GM12878 (cell line): ENCODE results near the gene GLMP. TPM values are rescaled to one million over a fixed set of nuclear protein-coding genes. Genes with fewer than 3 reads are reported as not detected.
A peak's percentile ranks its signal among the peaks of the same experiment; 100 is the strongest.

ENCODE experiments used
- BACH1 ChIP-seq: fragments of 450-650 bp; IDR thresholded peaks from 2 replicates; pipeline ENCODE4 v1.6.1; 2017; ENCODE audit warnings: mild to moderate bottlenecking, borderline replicate concordance
- BMI1 ChIP-seq: fragments of 450-650 bp; IDR thresholded peaks from 2 replicates; pipeline ENCODE4 v1.6.1; 2016; ENCODE audit warnings: mild to moderate bottlenecking, moderate library complexity, borderline replicate concordance
- CBX5 ChIP-seq: sonication (generic); IDR thresholded peaks from 2 replicates; pipeline ENCODE4 v1.6.1; 2016; ENCODE audit warnings: low read depth, moderate library complexity, mild to moderate bottlenecking, inconsistent platforms
- CTCF ChIP-seq, 3 experiments: IDR thresholded peaks in 2 of 3; conservative IDR thresholded peaks in 1 of 3; 2 replicates each; pipeline ENCODE4 v1.5.1; 2011; ENCODE audit warnings: low read depth in 3 of 3, low read length in 3 of 3, mild to moderate bottlenecking in 3 of 3, control low read depth in 2 of 3, moderate library complexity in 2 of 3, inconsistent platforms in 1 of 3, mixed read lengths in 1 of 3; ENCODE audit not compliant: control insufficient read depth in 2 of 3, insufficient read depth in 1 of 3; ENCODE audit errors: extremely low read depth in 1 of 3
- E2F4 ChIP-seq: IDR thresholded peaks from 2 replicates; pipeline ENCODE4 v1.6.1; 2012; ENCODE audit warnings: low read depth, low read length, improper control_type of control experiment
- IRF3 ChIP-seq: fragments of 450-650 bp; IDR thresholded peaks from 2 replicates; pipeline ENCODE4 v1.6.1; 2014; ENCODE audit warnings: mild to moderate bottlenecking
- KDM1A ChIP-seq: fragments of 200-600 bp; sonication (generic); IDR thresholded peaks from 2 replicates; pipeline ENCODE4 v1.6.1; 2016; ENCODE audit warnings: borderline replicate concordance
- MLLT1 ChIP-seq: fragments of 450-650 bp; IDR thresholded peaks from 2 replicates; pipeline ENCODE4 v1.6.1; 2016; ENCODE audit warnings: mild to moderate bottlenecking
- NR2C2 ChIP-seq: IDR thresholded peaks from 2 replicates; pipeline ENCODE4 v1.6.1; 2011; ENCODE audit warnings: borderline replicate concordance, low read depth; ENCODE audit not compliant: control insufficient read depth, insufficient read length
- PAX5 ChIP-seq: IDR thresholded peaks from 2 replicates; pipeline ENCODE4 v1.6.1; 2011; ENCODE audit warnings: low read depth, low read length, borderline replicate concordance
- PKNOX1 ChIP-seq: fragments of 450-650 bp; IDR thresholded peaks from 2 replicates; pipeline ENCODE4 v1.6.1; 2016; ENCODE audit warnings: mild to moderate bottlenecking
- SMAD1 ChIP-seq: fragments of 450-650 bp; IDR thresholded peaks from 2 replicates; pipeline ENCODE4 v1.6.1; 2018; ENCODE audit warnings: mild to moderate bottlenecking, low read depth; ENCODE audit not compliant: partially characterized antibody
- SP1 ChIP-seq: IDR thresholded peaks from one replicate; pipeline ENCODE4 v1.6.1; 2011; ENCODE audit warnings: low read depth, low read length
- SUZ12 ChIP-seq: fragments of 200-600 bp; sonication (generic); IDR thresholded peaks from one replicate; pipeline ENCODE4 v1.6.1; 2018; ENCODE audit warnings: antibody characterized with exemption, mild to moderate bottlenecking; ENCODE audit not compliant: unreplicated experiment
- USF2 ChIP-seq: IDR thresholded peaks from 2 replicates; pipeline ENCODE4 v1.6.1; 2011; ENCODE audit warnings: low read depth, low read length, improper control_type of control experiment, borderline replicate concordance
- ZBTB11 ChIP-seq: fragments of 450-650 bp; formaldehyde crosslinking; IDR thresholded peaks from 2 replicates; pipeline ENCODE4 v1.5.0; 2022; ENCODE audit warnings: mild to moderate bottlenecking, missing genetic modification characterization
- ZNF24 ChIP-seq: fragments of 450-650 bp; IDR thresholded peaks from 2 replicates; pipeline ENCODE4 v1.6.1; 2017; ENCODE audit warnings: antibody characterized with exemption, mild to moderate bottlenecking
- ZNF384 ChIP-seq: IDR thresholded peaks from 2 replicates; pipeline ENCODE4 v1.6.1; 2012; ENCODE audit warnings: low read depth, mild to moderate bottlenecking, low read length, improper control_type of control experiment, borderline replicate concordance
- polyA plus RNA-seq, 11 experiments: library from polyadenylated mRNA; depleted of rRNA in 4 of 11; unstranded in 6 of 11; stranded (reverse) in 5 of 11; fragments of >200 nt; fragmentation: Nextera tagmentation in 4 of 11; fragmentation: Illumina TruSeq in 1 of 11; extraction: Ambion mirVana in 4 of 11; extraction: Trizol in 1 of 11; gene quantifications; 1 replicate in 1 of 11; 2 replicates in 10 of 11; pipeline versions ENCODE4 v1.2.1 to v1.2.3, GENCODE V29; 2011 to 2016; ENCODE audit warnings: inconsistent platforms in 2 of 11, missing spikeins in 2 of 11, low read depth in 1 of 11
- total RNA-seq, 4 experiments: library from RNA; depleted of rRNA in 3 of 4; stranded (reverse); fragments of >200 nt in 3 of 4; fragmentation: Illumina TruSeq in 1 of 4; extraction: Trizol in 1 of 4; gene quantifications; 2 replicates each; pipeline versions ENCODE4 v1.2.1 to v1.2.3, GENCODE V29; 2013 to 2021

Gene GLMP
- total and polyA plus RNA-seq, 10 of the 15 experiments (the other 5 are each of a cell fraction or from before 2014, with no cell fraction given) = 4.4 to 30.0 (median 19.5) TPM

- peak; percentile 4 to 29 (median 21); a peak in 2 of 6 replicates for TF ChIP-seq CTCF (IDR thresholded peaks at IDR 0.05 in 2 of 3, conservative IDR thresholded peaks at IDR 0.05 in 1 of 3; ENCODE audit: control insufficient read depth in 2 of 3, extremely low read depth in 1 of 3, insufficient read depth in 1 of 3, low read depth in 3 of 3, low read length in 3 of 3)
- no peak for TF ChIP-seq NR2C2
- TF ChIP-seq BACH1 = no peak
- no peak for TF ChIP-seq ZBTB11 (CRISPR knock-in tag)
- TF ChIP-seq SUZ12 = no peak
- no peak for TF ChIP-seq SP1
- no peak for TF ChIP-seq PAX5
- no peak for TF ChIP-seq KDM1A
- TF ChIP-seq SMAD1 = no peak
- TF ChIP-seq IRF3 = no peak
- TF ChIP-seq USF2 = no peak; the same call in 1 of the 2 replicates
- TF ChIP-seq CBX5 = no peak
- TF ChIP-seq BMI1 = no peak
- no peak for TF ChIP-seq ZNF24
- no peak for TF ChIP-seq MLLT1
- TF ChIP-seq ZNF384 = no peak
- peak; percentile 75 for TF ChIP-seq PKNOX1
- TF ChIP-seq E2F4 = no peak
Measured at GRCh38 chr1:156281281-156281680, 14.2 kb downstream of the GLMP start (continued).
